NT2/D1 (cell line): Measurements from ENCODE around the gene RGS12.

Source experiments
- DNase-seq: peaks from one replicate; pipeline ENCODE4 v3.0.0-alpha.2; 2011; ENCODE audit warnings: low read depth, low spot score
- H3K27me3 ChIP-seq: 2 replicates; pipeline ENCODE4 v1.6.0; 2011; ENCODE audit warnings: mild to moderate bottlenecking; ENCODE audit not compliant: insufficient read length, insufficient read depth
- H3K36me3 ChIP-seq: 2 replicates; pipeline ENCODE4 v1.6.1; 2011; ENCODE audit warnings: mild to moderate bottlenecking, low read length, mixed read lengths; ENCODE audit not compliant: insufficient read depth, insufficient read length
- H3K4me1 ChIP-seq: 2 replicates; pipeline ENCODE4 v1.5.1; 2011; ENCODE audit not compliant: insufficient read depth, insufficient read length
- H3K4me3 ChIP-seq: 2 replicates; pipeline ENCODE4 v1.5.1; 2011; ENCODE audit warnings: low read depth; ENCODE audit not compliant: insufficient read length
- H3K9ac ChIP-seq: 2 replicates; pipeline ENCODE4 v1.6.0; 2011; ENCODE audit warnings: low read depth; ENCODE audit not compliant: insufficient read length
- H3K9me3 ChIP-seq: 2 replicates; pipeline ENCODE4 v1.5.1; 2011; ENCODE audit warnings: mild to moderate bottlenecking, low read length; ENCODE audit not compliant: insufficient read depth
- SUZ12 ChIP-seq: IDR thresholded peaks from 2 replicates; pipeline ENCODE4 v1.6.1; 2011; ENCODE audit not compliant: insufficient read length, insufficient read depth; ENCODE audit errors: extremely low read depth
- YY1 ChIP-seq: IDR thresholded peaks from 2 replicates; pipeline ENCODE4 v1.6.1; 2011; ENCODE audit not compliant: insufficient read length, insufficient read depth
- ZNF274 ChIP-seq: IDR thresholded peaks from 2 replicates; pipeline ENCODE4 v1.6.1; 2011; ENCODE audit warnings: mild to moderate bottlenecking, low read depth, low read length

Gene RGS12

GRCh38 chr4:3247399-3248177, 45.2 kb upstream of the RGS12 start:
- TF ChIP-seq SUZ12 (no peak), YY1 (no peak), ZNF274 (no peak)
- peaks cover 27% of the 10 kb centered on the region for H3K4me1 ChIP-seq
- no peak overlapping the region for H3K9ac ChIP-seq
- no peaks in the 10 kb centered on the region for H3K9me3 ChIP-seq
- no peaks in the 10 kb centered on the region for H3K27me3 ChIP-seq
- no peak for DNase-seq
- H3K36me3 ChIP-seq, result peaks cover 24% of the 10 kb centered on the region
- no peak overlapping the region for H3K4me3 ChIP-seq

GRCh38 chr4:3248178-3248480, 44.7 kb upstream of the RGS12 start:
- Histone ChIP-seq H3K9ac (no peak overlapping the region), H3K9me3 (no peaks in the 10 kb centered on the region), H3K4me3 (no peak overlapping the region), H3K27me3 (no peaks in the 10 kb centered on the region), H3K36me3 (peaks cover 19% of the 10 kb centered on the region), H3K4me1 (peaks cover 28% of the 10 kb centered on the region)
- no peak for TF ChIP-seq YY1
- no peak for TF ChIP-seq ZNF274
- TF ChIP-seq SUZ12, result no peak
- no peak for DNase-seq

DNA sequence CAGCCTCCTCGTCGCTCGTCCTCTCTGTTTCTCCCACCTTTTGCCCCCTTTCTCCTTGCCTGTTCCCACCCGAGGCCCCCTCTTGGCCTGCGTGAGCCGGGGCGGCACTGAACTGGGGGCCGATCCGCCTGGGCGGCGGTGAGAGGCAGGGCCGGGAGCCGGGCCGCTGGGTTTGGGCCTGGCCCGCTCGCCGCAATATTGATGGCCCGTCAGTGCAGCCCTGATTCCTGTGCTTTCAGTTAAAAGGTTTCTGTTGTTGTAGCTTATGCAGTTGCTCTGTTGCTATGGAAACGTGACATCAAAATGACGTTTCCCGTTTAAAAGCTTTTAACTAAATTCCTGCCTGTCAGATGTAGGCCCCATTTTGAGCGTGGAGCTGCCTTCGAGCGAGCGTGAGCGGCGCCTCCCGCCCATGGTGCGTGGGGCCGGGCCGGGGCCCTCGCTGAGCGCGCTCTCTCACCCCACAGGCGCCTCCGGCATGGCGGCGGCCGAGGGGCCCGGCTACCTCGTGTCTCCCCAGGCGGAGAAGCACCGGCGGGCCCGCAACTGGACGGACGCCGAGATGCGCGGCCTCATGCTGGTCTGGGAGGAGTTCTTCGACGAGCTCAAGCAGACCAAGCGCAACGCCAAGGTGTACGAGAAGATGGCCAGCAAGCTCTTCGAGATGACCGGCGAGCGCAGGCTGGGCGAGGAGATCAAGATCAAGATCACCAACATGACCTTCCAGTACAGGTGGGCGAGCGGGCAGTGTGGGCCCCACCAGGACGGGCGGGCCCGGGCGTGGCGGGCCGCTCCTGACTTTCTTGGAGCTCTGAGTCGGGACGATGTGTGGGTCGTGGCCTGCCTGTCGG, 43.8 kb upstream of the RGS12 start, which contains the start of gene MSANTD1:
MSANTD1 (plus strand) TSS at position 349 of the 851 bp plus-strand sequence; CDS start at position 413, 64 bp downstream.
- Histone ChIP-seq H3K27me3 (no peaks in the 10 kb centered on the region), H3K36me3 (peaks cover 17% of the 10 kb centered on the region), H3K4me1 (peaks cover 33% of the 10 kb centered on the region), H3K9ac (no peak within 1 kb of the TSS), H3K9me3 (no peaks in the 10 kb centered on the region), H3K4me3 (no peak within 1 kb of the TSS)
- DNase-seq, result no peak
- no peak for TF ChIP-seq ZNF274
- no peak for TF ChIP-seq SUZ12
- TF ChIP-seq YY1, result no peak

GRCh38 chr4:3249711-3250437, 42.9 kb upstream of the RGS12 start:
- TF ChIP-seq ZNF274 (no peak), SUZ12 (no peak), YY1 (no peak)
- Histone ChIP-seq H3K27me3 (no peaks in the 10 kb centered on the region), H3K4me3 (no peak overlapping the region), H3K9me3 (no peaks in the 10 kb centered on the region), H3K9ac (no peak overlapping the region), H3K4me1 (peaks cover 35% of the 10 kb centered on the region), H3K36me3 (peaks cover 9% of the 10 kb centered on the region)
- no peak for DNase-seq

- TF ChIP-seq YY1 (no peak), SUZ12 (no peak), ZNF274 (no peak)
- Histone ChIP-seq H3K27me3 (no peaks in the 10 kb centered on the region), H3K4me1 (peaks cover 33% of the 10 kb centered on the region), H3K4me3 (no peak overlapping the region), H3K9ac (no peak overlapping the region), H3K36me3 (peaks cover 6% of the 10 kb centered on the region), H3K9me3 (no peaks in the 10 kb centered on the region)
- no peak for DNase-seq
These were observed 42.3 kb upstream of the RGS12 start for GRCh38 chr4:3250438-3250955.

GRCh38 chr4:3250956-3251690, 41.7 kb upstream of the RGS12 start:
- Histone ChIP-seq H3K4me1 (peaks cover 32% of the 10 kb centered on the region), H3K9ac (no peak overlapping the region), H3K36me3 (peaks cover 6% of the 10 kb centered on the region), H3K4me3 (no peak overlapping the region), H3K27me3 (no peaks in the 10 kb centered on the region), H3K9me3 (no peaks in the 10 kb centered on the region)
- no peak for DNase-seq
- TF ChIP-seq SUZ12 (no peak), YY1 (no peak), ZNF274 (no peak)
